Endothelial cell of umbilical vein (primary cell): ENCODE data around the gene THAP11. TPM values are rescaled to one million over a fixed set of nuclear protein-coding genes. Genes with fewer than 3 reads are reported as not detected.

Experiments used
- BruUV-seq: library from RNA; stranded (reverse); fragments of 400-500 nt; replicated peaks from 2 replicates; lab custom pipeline; 2021; lab: Mats Ljungman, UMichigan
- CTCF ChIA-PET: fragments of 300-600, 350-600 bp; sonication (Branson Sonifier 250); formaldehyde crosslinking; loops from one replicate; lab custom pipeline; 2021; ENCODE audit warnings: antibody characterized with exemption, inconsistent platforms; lab: Charles Lee
- POLR2A ChIA-PET: fragments of 300-600, 350-600 bp; sonication (Branson Sonifier 250); formaldehyde crosslinking; loops from one replicate; lab custom pipeline; 2021; ENCODE audit warnings: antibody characterized with exemption, inconsistent platforms; lab: Charles Lee
- DNase-seq: peaks from one replicate; pipeline ENCODE4 v3.0.0-alpha.2; 2011; ENCODE audit warnings: low read depth, low spot score
- FAIRE-seq: peaks from 2 replicates; lab custom pipeline; 2011; peaks lifted over from hg19 to GRCh38; lab: Jason Lieb, UNC
- H2AFZ ChIP-seq: 2 replicates; pipeline ENCODE4 v1.6.0; 2012; ENCODE audit warnings: low read depth, low read length, control low read depth, inconsistent platforms
- H3K27ac ChIP-seq: 2 replicates; pipeline ENCODE4 v1.5.1; 2011; ENCODE audit warnings: low read depth, mild to moderate bottlenecking, control low read depth, low read length, moderate library complexity; ENCODE audit not compliant: insufficient read depth
- H3K27me3 ChIP-seq, 2 experiments: 2 replicates each; pipeline versions ENCODE4 v1.6.0 to v1.6.1; 2011; ENCODE audit warnings: low read length in 2 of 2, mixed read lengths in 1 of 2; ENCODE audit not compliant: control insufficient read depth in 2 of 2, insufficient read depth in 2 of 2
- H3K36me3 ChIP-seq, 2 experiments: 2 replicates in 1 of 2; 3 replicates in 1 of 2; pipeline ENCODE4 v1.5.1; 2011; ENCODE audit warnings: low read length in 2 of 2, mild to moderate bottlenecking in 1 of 2, moderate library complexity in 1 of 2; ENCODE audit not compliant: control insufficient read depth in 2 of 2, insufficient read depth in 2 of 2; ENCODE audit errors: extremely low read depth in 1 of 2
- H3K4me1 ChIP-seq: 3 replicates; pipeline ENCODE4 v1.5.1; 2011; ENCODE audit warnings: mild to moderate bottlenecking, low read length; ENCODE audit not compliant: control insufficient read depth, insufficient read depth; ENCODE audit errors: extremely low read depth
- H3K4me2 ChIP-seq: 2 replicates; pipeline ENCODE4 v1.6.1; 2011; ENCODE audit warnings: low read length, control low read depth, mixed read lengths; ENCODE audit not compliant: insufficient read depth
- H3K4me3 ChIP-seq, 3 experiments: fragments of 200-600 bp in 1 of 3; sonication (generic), shearing (Covaris generic) in 1 of 3; replicated peaks in 1 of 3; 2 replicates each; pipeline ENCODE4 v1.5.1; 2011 to 2016; ENCODE audit warnings: control low read depth in 3 of 3, low read length in 3 of 3, mild to moderate bottlenecking in 2 of 3, inconsistent platforms in 1 of 3, low read depth in 1 of 3, moderate library complexity in 1 of 3; ENCODE audit not compliant: insufficient read depth in 1 of 3
- H3K79me2 ChIP-seq: 2 replicates; pipeline ENCODE4 v1.6.0; 2012; ENCODE audit warnings: low read length, inconsistent platforms; ENCODE audit not compliant: control insufficient read depth, insufficient read depth
- H3K9ac ChIP-seq: replicated peaks from 2 replicates; pipeline ENCODE3; 2011; ENCODE audit warnings: low read length, control low read depth; ENCODE audit not compliant: insufficient read depth; ENCODE audit errors: extremely low read depth
- H3K9me1 ChIP-seq: replicated peaks from 3 replicates; pipeline ENCODE4 v1.6.0; 2011; ENCODE audit warnings: mild to moderate bottlenecking, low read length; ENCODE audit not compliant: control insufficient read depth, insufficient read depth; ENCODE audit errors: extremely low read depth
- H3K9me3 ChIP-seq: replicated peaks from 2 replicates; pipeline ENCODE4 v1.5.1; 2012; ENCODE audit warnings: low read length, inconsistent platforms; ENCODE audit not compliant: control insufficient read depth, insufficient read depth
- H4K20me1 ChIP-seq: replicated peaks from 2 replicates; pipeline ENCODE3; 2011; ENCODE audit warnings: mild to moderate bottlenecking, low read length; ENCODE audit not compliant: control insufficient read depth, insufficient read depth; ENCODE audit errors: extremely low read depth
- EZH2 ChIP-seq: IDR thresholded peaks from 2 replicates; pipeline ENCODE4 v1.6.1; 2012; ENCODE audit warnings: borderline replicate concordance, low read depth, mild to moderate bottlenecking, moderate library complexity, low read length, inconsistent platforms; ENCODE audit not compliant: severe bottlenecking
- FOS ChIP-seq: IDR thresholded peaks from 2 replicates; pipeline ENCODE4 v1.6.1; 2011; ENCODE audit warnings: mild to moderate bottlenecking, low read length, moderate library complexity, borderline replicate concordance; ENCODE audit not compliant: insufficient read depth
- GATA2 ChIP-seq: IDR thresholded peaks from 2 replicates; pipeline ENCODE4 v1.7.0; 2011; ENCODE audit warnings: low read depth, mild to moderate bottlenecking, moderate library complexity, mixed read lengths, low read length; ENCODE audit not compliant: insufficient read length, insufficient read depth
- JUN ChIP-seq: IDR thresholded peaks from 2 replicates; pipeline ENCODE4 v1.6.1; 2011; ENCODE audit warnings: borderline replicate concordance, low read depth; ENCODE audit not compliant: insufficient read length, insufficient read depth
- MYC ChIP-seq: IDR thresholded peaks from one replicate; pipeline ENCODE4 v1.6.1; 2011; ENCODE audit warnings: mild to moderate bottlenecking, low read depth, low read length
- POLR2A ChIP-seq: IDR thresholded peaks from 2 replicates; pipeline ENCODE4 v1.6.1; 2012; ENCODE audit warnings: low read depth, mild to moderate bottlenecking, control low read depth, low read length
- POLR2AphosphoS5 ChIP-seq: IDR thresholded peaks from 2 replicates; pipeline ENCODE4 v1.6.1; 2012; ENCODE audit warnings: low read depth, mild to moderate bottlenecking, control low read depth, low read length, moderate library complexity; ENCODE audit not compliant: insufficient read depth
- dilution Hi-C: fragments of 300-500 bp; cut with MboI; formaldehyde crosslinking; loops from one replicate; pipeline ENCODE4 v1.15.0; 2019; ENCODE audit warnings: low sequenced_read_pairs; ENCODE audit not compliant: extremely low pct_ligation_motif_present
- intact Hi-C: fragments of 100-400 bp; cut with micrococcal nuclease; formaldehyde crosslinking; loops from one replicate; pipeline ENCODE4 v1.10.0; 2022
- polyA plus RNA-seq, 4 experiments: library from polyadenylated mRNA; depleted of rRNA in 3 of 4; stranded (reverse) in 3 of 4; unstranded in 1 of 4; fragments of >200 nt; gene quantifications; 2 replicates each; pipeline versions ENCODE4 v1.2.1 to v1.2.3, GENCODE V29; 2011 to 2012; ENCODE audit warnings: missing spikeins in 1 of 4
- total RNA-seq: library from RNA; stranded (reverse); gene quantifications from 2 replicates; pipeline ENCODE4 v1.2.3, GENCODE V29; 2021
- TF ChIP-seq, protein P1 (sequence below), 2 donors: IDR thresholded peaks; 1 replicate in 1 of 2; 2 replicates in 1 of 2; pipeline ENCODE4 v1.5.1; 2011; ENCODE audit warnings: low read length in 2 of 2, mild to moderate bottlenecking in 2 of 2, moderate library complexity in 2 of 2, control low read depth in 1 of 2, inconsistent platforms in 1 of 2, low read depth in 1 of 2; ENCODE audit not compliant: insufficient read depth in 1 of 2; ENCODE audit errors: extremely low read depth in 1 of 2
- TF ChIP-seq, protein P2 (sequence below): IDR thresholded peaks from 2 replicates; pipeline ENCODE4 v1.6.1; 2011; ENCODE audit not compliant: insufficient read depth, insufficient read length

The THAP11 gene
- total and polyA plus RNA-seq, 2 donors (not counting 3 experiments of a cell fraction or from before 2014, with no cell fraction given): 24.0 to 25.9 TPM

DNA sequence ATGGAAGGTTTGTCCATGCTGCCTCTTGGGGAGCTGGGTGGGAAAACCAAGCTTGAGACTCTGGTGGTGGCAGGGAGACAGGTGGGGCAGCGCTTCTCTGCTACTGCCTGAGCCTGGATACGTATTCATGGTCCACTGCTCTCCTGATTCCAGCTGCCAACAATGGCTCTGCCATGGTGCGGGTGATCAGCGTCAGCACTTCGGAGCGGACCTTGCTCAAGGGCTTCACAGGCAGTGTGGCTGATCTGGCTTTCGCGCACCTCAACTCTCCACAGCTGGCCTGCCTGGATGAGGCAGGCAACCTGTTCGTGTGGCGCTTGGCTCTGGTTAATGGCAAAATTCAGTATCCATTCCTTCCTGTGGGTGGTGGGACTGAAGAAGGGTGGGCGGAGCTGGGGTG, 34.9 kb downstream of the THAP11 start:
- Histone ChIP-seq H3K4me2 (no peak overlapping the region), H3K36me3 (peaks cover 16 to 62% of the 10 kb centered on the region in 2 experiments), H3K4me3 (no peak overlapping the region), H3K9ac (no peak overlapping the region), H3K4me1 (peaks cover 15% of the 10 kb centered on the region), H3K27me3 (no peaks in the 10 kb centered on the region), H3K9me3 (no peaks in the 10 kb centered on the region), H2AFZ (no peak overlapping the region), H4K20me1 (no peaks in the 10 kb centered on the region), H3K27ac (no peak overlapping the region), H3K79me2 (peaks cover 35% of the 10 kb centered on the region), H3K9me1 (no peaks in the 10 kb centered on the region)
- CTCF ChIA-PET: interaction anchor here (1.0 kb wide), 1 partner anchor 59 kb away, joined by 3 read pairs; the partner anchor contains the start of gene PSMB10
- POLR2A ChIA-PET: no interaction called here
- FAIRE-seq (no peak), DNase-seq (no peak)
- intact Hi-C loops (no loop called here), dilution Hi-C loops (no loop called here)
- BruUV-seq: no TSS peak
- TF ChIP-seq GATA2 (no peak), EZH2 (no peak), POLR2A (no peak), JUN (no peak), POLR2AphosphoS5 (no peak), MYC (no peak), FOS (no peak)
- TF ChIP-seq, protein P1, sequence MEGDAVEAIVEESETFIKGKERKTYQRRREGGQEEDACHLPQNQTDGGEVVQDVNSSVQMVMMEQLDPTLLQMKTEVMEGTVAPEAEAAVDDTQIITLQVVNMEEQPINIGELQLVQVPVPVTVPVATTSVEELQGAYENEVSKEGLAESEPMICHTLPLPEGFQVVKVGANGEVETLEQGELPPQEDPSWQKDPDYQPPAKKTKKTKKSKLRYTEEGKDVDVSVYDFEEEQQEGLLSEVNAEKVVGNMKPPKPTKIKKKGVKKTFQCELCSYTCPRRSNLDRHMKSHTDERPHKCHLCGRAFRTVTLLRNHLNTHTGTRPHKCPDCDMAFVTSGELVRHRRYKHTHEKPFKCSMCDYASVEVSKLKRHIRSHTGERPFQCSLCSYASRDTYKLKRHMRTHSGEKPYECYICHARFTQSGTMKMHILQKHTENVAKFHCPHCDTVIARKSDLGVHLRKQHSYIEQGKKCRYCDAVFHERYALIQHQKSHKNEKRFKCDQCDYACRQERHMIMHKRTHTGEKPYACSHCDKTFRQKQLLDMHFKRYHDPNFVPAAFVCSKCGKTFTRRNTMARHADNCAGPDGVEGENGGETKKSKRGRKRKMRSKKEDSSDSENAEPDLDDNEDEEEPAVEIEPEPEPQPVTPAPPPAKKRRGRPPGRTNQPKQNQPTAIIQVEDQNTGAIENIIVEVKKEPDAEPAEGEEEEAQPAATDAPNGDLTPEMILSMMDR (IDR thresholded peaks at IDR 0.05; ENCODE audit: extremely low read depth in 1 of 2, insufficient read depth in 1 of 2, low read depth in 1 of 2, low read length in 2 of 2): no peak
- TF ChIP-seq, protein P2, sequence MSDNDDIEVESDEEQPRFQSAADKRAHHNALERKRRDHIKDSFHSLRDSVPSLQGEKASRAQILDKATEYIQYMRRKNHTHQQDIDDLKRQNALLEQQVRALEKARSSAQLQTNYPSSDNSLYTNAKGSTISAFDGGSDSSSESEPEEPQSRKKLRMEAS: no peak
